Naive B cell (primary cell): ENCODE measurements around the gene TFAP2A. TPM values are rescaled to one million over a fixed set of nuclear protein-coding genes. Genes with fewer than 3 reads are reported as not detected.

ENCODE experiments used
- ATAC-seq, 2 donors: fragments of 150-1000 bp; cut with Tn5 transposase; 2 replicates each; pipeline ENCODE4 v1.10.0; 2021; ENCODE audit warnings: low read depth in 2 of 2, mild to moderate bottlenecking in 2 of 2, moderate library complexity in 2 of 2
- DNase-seq: peaks from one replicate; pipeline ENCODE4 v3.0.0; 2022
- H3K27ac Mint-ChIP-seq, 6 donors: one replicate each; pipeline ENCODE4 v1.8.0; 2020 to 2022; ENCODE audit warnings: mild to moderate bottlenecking in 6 of 6, mixed read lengths in 6 of 6, moderate library complexity in 5 of 6, inconsistent platforms in 2 of 6
- H3K27me3 Mint-ChIP-seq, 3 donors: one replicate each; pipeline ENCODE4 v1.8.0; 2021 to 2022; ENCODE audit warnings: mixed read lengths in 3 of 3, mild to moderate bottlenecking in 1 of 3
- H3K36me3 Mint-ChIP-seq, 2 donors: one replicate each; pipeline ENCODE4 v1.8.0; 2020 to 2022; ENCODE audit warnings: mixed read lengths in 2 of 2, inconsistent platforms in 1 of 2, mild to moderate bottlenecking in 1 of 2
- H3K4me1 Mint-ChIP-seq, 3 donors: one replicate each; pipeline ENCODE4 v1.8.0; 2020 to 2022; ENCODE audit warnings: mixed read lengths in 3 of 3, inconsistent platforms in 1 of 3, mild to moderate bottlenecking in 1 of 3, moderate library complexity in 1 of 3
- H3K4me3 Mint-ChIP-seq, 8 donors: one replicate each; pipeline ENCODE4 v1.8.0; 2020 to 2022; ENCODE audit warnings: mild to moderate bottlenecking in 8 of 8, mixed read lengths in 8 of 8, moderate library complexity in 8 of 8, inconsistent platforms in 2 of 8
- H3K9me3 Mint-ChIP-seq, 7 donors: one replicate each; pipeline ENCODE4 v1.8.0; 2020 to 2022; ENCODE audit warnings: mixed read lengths in 7 of 7, mild to moderate bottlenecking in 5 of 7, inconsistent platforms in 2 of 7, moderate library complexity in 1 of 7
- polyA plus RNA-seq, 6 donors: library from polyadenylated mRNA; unstranded; fragments of 300-500 nt; fragmentation: Illumina TruSeq; gene quantifications; one replicate each; pipeline ENCODE4 v1.2.3, GENCODE V29; 2021; ENCODE audit warnings: low read depth in 6 of 6

TFAP2A gene
- polyA plus RNA-seq, 6 donors from 2014 or later = not detected

DNA sequence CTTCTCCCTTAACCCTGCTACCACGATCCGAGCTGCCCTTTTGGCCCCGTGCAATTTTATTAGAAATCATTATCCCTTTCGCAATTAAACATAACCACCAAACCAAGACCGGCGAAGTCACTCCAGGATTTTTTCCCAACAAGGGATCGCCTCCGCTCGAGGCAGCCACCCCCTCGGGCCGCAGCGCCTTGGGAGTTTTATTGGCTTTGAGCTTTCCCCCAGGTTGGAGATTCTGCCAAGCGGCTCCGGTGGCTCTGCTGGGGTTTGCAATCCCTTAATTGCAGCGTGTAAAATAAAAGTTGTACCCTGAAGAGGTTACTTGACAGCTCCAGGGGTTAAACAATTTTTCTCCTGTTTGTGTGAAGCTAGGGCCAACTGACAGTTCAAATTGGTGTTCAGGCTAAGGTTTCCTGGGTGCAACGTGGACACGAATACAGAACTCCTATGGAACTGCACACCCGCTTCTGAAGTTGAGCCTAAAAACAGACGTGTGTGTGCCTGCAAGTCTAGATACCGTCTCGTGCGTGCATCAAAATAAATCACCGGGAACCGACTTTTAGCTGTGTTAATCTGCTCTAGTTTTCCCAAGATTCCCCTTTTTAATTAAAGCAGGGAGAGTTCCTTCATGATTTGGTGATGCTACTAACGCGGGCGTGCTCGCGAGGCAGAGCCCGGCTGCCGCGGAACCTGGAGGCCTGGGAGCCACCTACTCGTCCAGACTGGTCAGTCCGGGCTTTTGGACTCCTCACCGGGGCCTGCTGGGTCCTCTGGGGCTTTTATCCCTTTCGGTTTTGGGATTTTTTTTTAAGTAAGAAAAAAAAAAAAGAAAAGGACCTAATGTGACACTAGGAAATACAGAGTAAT is 975 bp upstream of the TFAP2A start:
- DNase-seq (no peak), ATAC-seq (no peak)
- peaks cover 60 to 98% (median 94%) of the 10 kb centered on the region in 3 donors for H3K27me3 Mint-ChIP-seq
- peak overlapping the region in 5 of 6 donors; percentile 15 to 96 (median 81) for H3K27ac Mint-ChIP-seq
- H3K36me3 Mint-ChIP-seq = peaks cover 4 to 49% of the 10 kb centered on the region in 2 donors
- peak overlapping the region in 6 of 8 donors; percentile 18 to 73 (median 46) for H3K4me3 Mint-ChIP-seq
- H3K9me3 Mint-ChIP-seq = peaks cover 5 to 44% (median 26%) of the 10 kb centered on the region in 7 donors
- peaks cover 31 to 48% (median 37%) of the 10 kb centered on the region in 3 donors for H3K4me1 Mint-ChIP-seq

DNA sequence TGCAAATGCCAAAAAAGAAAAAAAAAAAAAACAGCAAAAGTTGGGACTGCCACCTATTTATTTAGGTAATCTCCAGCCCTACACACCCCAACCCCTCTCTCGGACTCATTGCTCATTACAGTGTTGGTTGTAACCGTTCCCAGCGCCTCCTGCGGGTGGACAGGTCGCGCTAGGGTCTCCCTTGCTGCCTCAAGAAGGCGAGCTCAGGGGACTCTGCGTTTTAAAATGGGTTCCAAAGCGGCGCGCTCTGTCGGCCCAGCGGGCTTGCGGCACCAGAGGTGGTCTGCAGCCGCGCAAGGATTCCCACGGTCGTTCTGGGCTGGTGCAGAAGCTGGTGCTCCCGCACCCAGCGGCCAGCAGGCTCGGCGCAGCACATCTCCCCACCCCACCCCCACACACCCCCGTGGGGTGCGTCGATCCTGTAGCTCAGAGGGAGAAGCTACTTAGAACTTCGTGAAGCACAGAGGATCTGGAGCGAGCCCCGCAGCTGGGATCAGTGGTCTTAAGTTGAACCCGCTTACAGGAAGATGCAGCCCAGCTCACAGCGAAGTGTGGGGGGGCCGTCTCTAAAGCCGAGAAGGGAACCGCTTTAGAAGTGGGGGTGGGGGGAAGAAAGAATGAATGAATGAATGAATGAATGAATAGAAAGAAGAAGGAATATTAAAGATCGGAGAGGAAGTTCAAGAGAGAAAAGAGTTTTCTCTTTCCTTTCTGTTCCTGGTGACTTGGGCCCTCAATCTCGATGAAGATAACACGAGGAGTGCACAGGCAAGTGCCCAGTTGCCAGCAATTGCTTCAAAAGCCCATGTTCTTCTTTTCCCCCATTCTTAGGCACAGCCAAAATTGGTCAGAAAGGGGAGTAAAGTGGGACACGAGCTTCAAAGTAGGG is 780 bp downstream of the TFAP2A start:
- H3K36me3 Mint-ChIP-seq = peaks cover 4 to 58% of the 10 kb centered on the region in 2 donors
- no peak for ATAC-seq
- H3K4me1 Mint-ChIP-seq = peaks cover 31 to 59% (median 40%) of the 10 kb centered on the region in 3 donors
- peak overlapping the region; percentile 74 to 98 (median 88) for H3K4me3 Mint-ChIP-seq
- H3K9me3 Mint-ChIP-seq = peaks cover 6 to 52% (median 33%) of the 10 kb centered on the region in 7 donors
- DNase-seq = no peak
- peaks cover 72 to 98% (median 94%) of the 10 kb centered on the region in 3 donors for H3K27me3 Mint-ChIP-seq
- H3K27ac Mint-ChIP-seq = peak overlapping the region in 4 of 6 donors; percentile 49 to 96 (median 80)

DNA sequence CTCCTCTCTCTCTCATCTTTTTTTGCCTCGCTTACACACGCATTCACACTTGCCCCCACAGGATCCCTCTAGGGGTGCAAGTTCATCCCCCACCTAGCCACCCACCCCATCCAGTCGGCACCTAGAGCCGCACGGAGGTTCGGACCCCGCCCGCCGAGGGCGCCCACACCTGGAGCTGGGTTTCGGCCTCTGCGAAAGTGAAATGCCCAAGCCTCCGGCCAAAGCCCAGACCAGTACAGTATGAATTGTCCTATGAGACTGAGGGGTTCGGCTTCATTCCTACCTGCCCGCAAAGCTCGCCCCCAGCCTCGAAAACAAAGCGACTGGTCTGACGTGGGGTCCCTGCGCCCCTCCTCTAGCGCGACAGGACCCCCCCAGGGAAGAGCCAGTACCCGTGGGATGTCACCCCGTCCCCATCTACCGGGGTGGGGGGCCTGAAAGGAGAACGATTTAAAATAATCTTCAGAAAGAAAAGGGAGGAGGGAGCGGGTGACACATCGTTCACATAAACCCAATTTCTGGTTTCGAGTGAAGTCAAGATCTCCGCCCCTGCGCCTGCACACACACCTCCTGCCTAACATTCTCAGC is 1.5 kb downstream of the TFAP2A start:
- H3K9me3 Mint-ChIP-seq = peaks cover 6 to 58% (median 34%) of the 10 kb centered on the region in 7 donors
- H3K4me1 Mint-ChIP-seq = peaks cover 31 to 59% (median 40%) of the 10 kb centered on the region in 3 donors
- ATAC-seq (no peak), DNase-seq (no peak)
- peaks cover 4 to 59% of the 10 kb centered on the region in 2 donors for H3K36me3 Mint-ChIP-seq
- H3K27ac Mint-ChIP-seq = peak overlapping the region in 5 of 6 donors; percentile 40 to 87 (median 49)
- H3K4me3 Mint-ChIP-seq = peak overlapping the region; percentile 79 to 98 (median 88)
- peaks cover 72 to 92% (median 90%) of the 10 kb centered on the region in 3 donors for H3K27me3 Mint-ChIP-seq

DNA sequence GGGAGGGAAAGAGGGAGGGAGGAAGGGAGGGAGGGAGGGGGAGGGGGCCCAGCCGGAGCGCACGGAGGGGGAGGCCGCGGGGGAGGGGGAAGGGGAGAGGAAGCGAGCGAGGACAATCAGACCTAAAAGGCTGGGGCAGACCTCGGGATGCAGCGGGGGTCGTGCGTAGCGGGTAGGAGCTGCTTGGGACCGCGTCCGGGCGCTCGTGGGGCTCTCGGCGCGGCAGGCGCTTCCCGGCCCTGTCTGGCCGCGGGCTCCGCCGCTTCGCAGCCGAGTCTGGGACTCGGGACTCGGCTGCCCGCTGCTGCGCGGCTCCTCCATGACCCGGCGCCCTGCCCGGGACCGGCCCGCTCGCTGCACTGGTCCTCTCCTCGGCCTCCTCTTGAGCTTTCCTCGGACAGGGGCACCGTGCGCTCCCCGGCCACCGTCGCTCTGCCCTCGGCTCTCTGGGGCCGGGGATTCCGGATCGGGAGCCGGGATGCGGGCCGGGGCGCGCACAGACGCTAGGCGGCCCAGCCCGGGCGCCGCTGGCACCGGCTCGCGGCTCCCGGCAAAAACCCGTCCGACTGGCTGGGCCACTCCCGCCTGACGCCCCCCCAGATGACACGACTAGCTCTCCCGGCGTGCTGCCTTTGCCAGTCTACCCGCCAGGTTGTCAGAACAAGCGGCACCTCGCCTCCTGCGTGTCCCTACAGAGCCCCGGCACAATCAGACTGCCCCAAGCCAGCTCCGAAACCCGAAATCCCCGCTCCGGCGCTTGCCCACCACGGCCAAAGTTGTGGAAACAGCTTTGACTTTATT is 2.2 kb downstream of the TFAP2A start:
- peak overlapping the region in 3 of 6 donors; percentile 85 to 94 (median 87) for H3K27ac Mint-ChIP-seq
- H3K4me1 Mint-ChIP-seq = peaks cover 31 to 59% (median 40%) of the 10 kb centered on the region in 3 donors
- DNase-seq (no peak), ATAC-seq (peak; percentile 28 to 35)
- H3K4me3 Mint-ChIP-seq = peak overlapping the region; percentile 86 to 98 (median 95)
- peaks cover 72 to 90% (median 88%) of the 10 kb centered on the region in 3 donors for H3K27me3 Mint-ChIP-seq
- H3K9me3 Mint-ChIP-seq = peaks cover 6 to 53% (median 34%) of the 10 kb centered on the region in 7 donors
- H3K36me3 Mint-ChIP-seq = peaks cover 0 to 59% of the 10 kb centered on the region in 2 donors

DNA sequence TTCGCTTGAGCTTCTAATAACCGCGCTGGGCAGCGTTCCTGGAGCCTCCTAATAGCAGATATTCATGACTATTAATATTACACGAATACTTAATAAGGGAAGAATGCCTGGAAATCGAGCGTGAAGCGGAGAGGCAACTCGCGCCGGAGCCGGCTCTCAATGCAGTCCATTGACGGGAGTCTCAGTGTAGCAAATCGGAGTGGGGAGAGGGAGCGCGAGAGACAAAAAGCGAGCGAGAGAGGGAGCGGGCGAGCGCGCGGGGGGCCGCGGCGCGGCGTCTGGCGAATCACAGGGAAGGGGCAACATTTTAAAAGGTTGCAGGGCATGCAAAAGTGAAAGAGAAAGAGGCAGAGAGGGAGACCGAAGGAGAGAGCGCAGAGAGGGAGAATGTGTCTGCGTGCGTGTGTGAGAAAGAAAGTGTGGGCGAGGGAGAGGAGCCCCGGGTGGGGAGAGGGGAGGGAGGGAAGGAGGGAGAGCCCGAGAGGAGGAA is 2.9 kb downstream of the TFAP2A start:
- peaks cover 28 to 53% (median 38%) of the 10 kb centered on the region in 3 donors for H3K4me1 Mint-ChIP-seq
- peaks cover 0 to 59% of the 10 kb centered on the region in 2 donors for H3K36me3 Mint-ChIP-seq
- ATAC-seq (peak; percentile 63 to 72), DNase-seq (peak; percentile 42)
- H3K4me3 Mint-ChIP-seq = peak overlapping the region; percentile 89 to 98 (median 96)
- H3K9me3 Mint-ChIP-seq = peaks cover 6 to 56% (median 35%) of the 10 kb centered on the region in 7 donors
- H3K27ac Mint-ChIP-seq = peak overlapping the region in 5 of 6 donors; percentile 85 to 96 (median 95)
- peaks cover 73 to 90% (median 88%) of the 10 kb centered on the region in 3 donors for H3K27me3 Mint-ChIP-seq

DNA sequence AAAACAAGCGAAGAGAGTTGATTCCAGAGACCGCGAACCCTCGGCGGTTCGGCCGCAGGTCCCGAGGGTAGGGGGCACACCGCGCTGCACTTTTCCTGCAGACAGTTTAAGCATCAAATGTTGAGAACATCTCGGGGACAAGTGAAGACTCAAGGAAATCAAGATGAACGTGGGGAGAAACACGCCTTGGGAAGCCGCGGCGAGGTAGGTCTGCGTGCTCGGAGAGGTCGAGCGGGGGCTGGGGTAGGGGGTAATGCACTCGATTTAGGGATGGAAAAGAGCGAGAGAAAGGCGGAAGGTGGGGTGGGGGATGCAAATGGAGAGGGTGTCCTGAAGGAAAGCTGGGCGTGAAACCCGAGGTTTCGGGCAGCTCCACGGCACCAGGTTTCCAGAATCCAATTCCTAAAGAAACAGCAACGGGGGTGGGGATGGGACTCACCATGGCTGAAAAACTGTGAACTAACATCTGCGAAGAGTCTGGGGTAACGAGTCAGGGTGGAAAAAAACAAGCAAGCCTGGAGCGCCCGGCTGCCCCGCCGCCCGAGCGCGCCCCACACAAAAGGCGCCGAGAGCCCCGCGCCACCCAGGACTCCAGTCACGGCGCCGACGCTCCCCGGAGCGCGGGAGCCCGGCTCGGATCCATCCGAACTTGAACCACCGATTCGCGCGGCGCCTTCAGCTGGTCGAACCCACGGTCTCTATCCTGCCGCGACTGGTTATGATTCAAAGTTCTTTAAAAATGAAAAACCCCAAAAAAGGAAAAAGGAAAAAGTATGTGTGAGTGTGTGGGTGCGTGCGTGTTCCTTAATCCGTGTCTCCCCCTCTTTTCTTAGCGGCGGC is 3.5 kb downstream of the TFAP2A start:
- peaks cover 77 to 89% (median 88%) of the 10 kb centered on the region in 3 donors for H3K27me3 Mint-ChIP-seq
- peaks cover 0 to 59% of the 10 kb centered on the region in 2 donors for H3K36me3 Mint-ChIP-seq
- ATAC-seq = peak; percentile 14 to 32
- H3K4me3 Mint-ChIP-seq = peak overlapping the region; percentile 89 to 98 (median 96)
- H3K27ac Mint-ChIP-seq = peak overlapping the region in 4 of 6 donors; percentile 75 to 95 (median 90)
- no peak for DNase-seq
- peaks cover 27 to 50% (median 38%) of the 10 kb centered on the region in 3 donors for H3K4me1 Mint-ChIP-seq
- H3K9me3 Mint-ChIP-seq = peaks cover 6 to 58% (median 38%) of the 10 kb centered on the region in 7 donors

DNA sequence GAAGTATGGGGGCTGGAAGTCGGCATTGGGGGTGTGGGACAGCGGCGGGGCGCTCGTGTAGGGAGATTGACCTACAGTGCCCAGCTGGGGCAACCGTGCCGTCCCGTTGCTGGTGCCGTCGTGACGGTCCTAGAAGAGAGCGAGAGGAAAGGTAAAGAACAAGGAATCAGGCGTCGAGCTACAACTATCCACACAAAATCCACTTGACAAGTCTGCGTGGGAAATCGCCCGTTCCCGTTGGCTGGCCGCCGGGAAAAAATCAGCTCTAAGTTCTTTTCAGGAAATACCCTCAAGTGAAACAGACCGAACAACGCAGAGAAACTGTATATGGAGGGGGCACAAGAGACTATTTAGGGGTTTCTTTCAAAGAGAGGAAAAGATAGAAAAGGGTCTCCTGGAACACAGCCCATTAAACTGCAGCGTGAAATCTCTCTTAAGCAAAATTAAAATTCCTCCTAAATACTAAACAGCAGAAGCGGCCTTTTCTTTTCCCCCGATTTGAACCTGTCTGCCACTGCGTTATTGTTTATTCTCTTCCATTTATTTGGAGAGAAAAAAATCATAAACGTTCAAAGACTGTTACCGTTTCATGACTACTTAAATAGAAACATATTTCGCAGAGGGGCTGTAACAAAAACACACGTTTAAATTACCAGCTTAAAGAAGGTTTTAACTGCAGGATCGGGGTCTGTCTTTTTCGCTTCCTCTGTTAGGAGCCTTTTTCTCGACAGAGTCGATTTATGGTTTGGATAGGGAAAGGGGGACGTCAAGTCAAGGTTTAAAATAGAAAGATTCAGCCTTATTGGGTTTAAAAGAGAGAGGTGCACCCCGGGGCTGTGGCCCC is 4.4 kb downstream of the TFAP2A start:
- no peak for ATAC-seq
- H3K27me3 Mint-ChIP-seq = peaks cover 75 to 89% (median 89%) of the 10 kb centered on the region in 3 donors
- peak overlapping the region; percentile 26 to 98 (median 92) for H3K4me3 Mint-ChIP-seq
- peaks cover 6 to 64% (median 45%) of the 10 kb centered on the region in 7 donors for H3K9me3 Mint-ChIP-seq
- H3K4me1 Mint-ChIP-seq = peaks cover 27 to 48% (median 38%) of the 10 kb centered on the region in 3 donors
- H3K36me3 Mint-ChIP-seq = peaks cover 0 to 55% of the 10 kb centered on the region in 2 donors
- DNase-seq = no peak
- H3K27ac Mint-ChIP-seq = peak overlapping the region in 4 of 6 donors; percentile 85 to 98 (median 94)

DNA sequence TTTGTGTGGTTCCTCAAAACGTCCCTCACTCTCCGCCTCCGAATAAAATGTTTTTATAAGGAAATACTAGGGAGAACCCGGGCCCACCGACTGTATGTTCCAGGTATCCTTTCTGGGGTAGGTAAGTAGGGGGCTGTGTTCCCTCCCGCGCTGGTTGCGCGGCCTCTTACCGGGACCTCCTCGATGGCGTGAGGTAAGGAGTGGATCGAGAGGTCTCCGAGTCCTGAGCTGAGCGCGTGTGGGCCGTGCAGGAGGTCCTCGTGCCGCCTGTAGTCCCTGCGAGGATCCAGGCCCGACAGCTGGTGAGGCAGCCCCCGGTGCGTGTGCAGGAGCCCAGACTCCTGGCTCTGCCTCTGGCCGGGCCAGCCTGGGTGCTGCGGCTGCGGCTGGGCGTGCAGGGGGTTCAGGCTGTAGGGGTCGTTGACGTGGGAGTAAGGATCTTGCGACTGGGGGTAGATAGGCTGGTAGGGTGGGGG is 5.1 kb downstream of the TFAP2A start:
- no peak for DNase-seq
- Mint-ChIP-seq H3K9me3 (peaks cover 6 to 66% (median 47%) of the 10 kb centered on the region in 7 donors), H3K27ac (peak overlapping the region in 4 of 6 donors; percentile 85 to 98 (median 94)), H3K27me3 (peaks cover 72 to 88% (median 85%) of the 10 kb centered on the region in 3 donors), H3K4me3 (peak overlapping the region; percentile 7 to 98 (median 60)), H3K4me1 (peaks cover 27 to 45% (median 38%) of the 10 kb centered on the region in 3 donors), H3K36me3 (peaks cover 0 to 51% of the 10 kb centered on the region in 2 donors)
- no peak for ATAC-seq

GRCh38 chr6:10409233-10409721 is 5.6 kb downstream of the TFAP2A start:
- H3K27ac Mint-ChIP-seq = peak overlapping the region in 5 of 6 donors; percentile 41 to 98 (median 94)
- DNase-seq (no peak), ATAC-seq (no peak)
- peaks cover 6 to 66% (median 45%) of the 10 kb centered on the region in 7 donors for H3K9me3 Mint-ChIP-seq
- H3K27me3 Mint-ChIP-seq = peaks cover 72 to 84% (median 80%) of the 10 kb centered on the region in 3 donors
- peak overlapping the region in 6 of 8 donors; percentile 29 to 95 (median 42) for H3K4me3 Mint-ChIP-seq
- H3K36me3 Mint-ChIP-seq = peaks cover 0 to 50% of the 10 kb centered on the region in 2 donors
- H3K4me1 Mint-ChIP-seq = peaks cover 28 to 45% (median 33%) of the 10 kb centered on the region in 3 donors

- no peak for ATAC-seq
- H3K9me3 Mint-ChIP-seq = peaks cover 6 to 70% (median 41%) of the 10 kb centered on the region in 7 donors
Measured at GRCh38 chr6:10408457-10408856, 6.4 kb downstream of the TFAP2A start.

More at GRCh38 chr6:10408457-10408856, 6.4 kb downstream of the TFAP2A start:
- peak overlapping the region in 1 of 8 donors; percentile 89 for H3K4me3 Mint-ChIP-seq
- H3K27me3 Mint-ChIP-seq = peaks cover 72 to 76% (median 72%) of the 10 kb centered on the region in 3 donors
- peaks cover 0 to 42% of the 10 kb centered on the region in 2 donors for H3K36me3 Mint-ChIP-seq
- no peak for DNase-seq
- H3K4me1 Mint-ChIP-seq = peaks cover 28 to 41% (median 30%) of the 10 kb centered on the region in 3 donors
- H3K27ac Mint-ChIP-seq = no peak overlapping the region
